Stomach smooth muscle (tissue), 2 donors: ENCODE measurements around the gene AP4M1.

ENCODE experiments used
- H3K27ac ChIP-seq: one replicate; pipeline ENCODE4 v1.7.0; 2013; ENCODE audit warnings: mild to moderate bottlenecking, low read length, inconsistent platforms
- H3K27me3 ChIP-seq, 2 donors: one replicate each; pipeline ENCODE4 v1.7.0; 2013; ENCODE audit warnings: low read length in 2 of 2; ENCODE audit not compliant: insufficient read depth in 2 of 2, control insufficient read depth in 1 of 2
- H3K36me3 ChIP-seq, 2 donors: one replicate each; pipeline ENCODE4 v1.7.0; 2013; ENCODE audit warnings: low read length in 2 of 2; ENCODE audit not compliant: control insufficient read depth in 2 of 2, insufficient read depth in 2 of 2
- H3K4me1 ChIP-seq: one replicate; pipeline ENCODE4 v1.7.0; 2013; ENCODE audit warnings: low read length; ENCODE audit not compliant: control insufficient read depth, insufficient read depth
- H3K4me3 ChIP-seq, 2 donors: one replicate each; pipeline ENCODE4 v1.7.0; 2013; ENCODE audit warnings: low read length in 2 of 2
- H3K9ac ChIP-seq, 2 donors: one replicate each; pipeline ENCODE4 v1.7.0; 2013; ENCODE audit warnings: low read length in 2 of 2, mild to moderate bottlenecking in 1 of 2
- H3K9me3 ChIP-seq, 2 donors: one replicate each; pipeline ENCODE4 v1.7.0; 2013; ENCODE audit warnings: low read length in 2 of 2; ENCODE audit not compliant: control insufficient read depth in 2 of 2
- donor health status: healthy.
- donor health status: Pancreatic carcinoma.

The AP4M1 gene

DNA sequence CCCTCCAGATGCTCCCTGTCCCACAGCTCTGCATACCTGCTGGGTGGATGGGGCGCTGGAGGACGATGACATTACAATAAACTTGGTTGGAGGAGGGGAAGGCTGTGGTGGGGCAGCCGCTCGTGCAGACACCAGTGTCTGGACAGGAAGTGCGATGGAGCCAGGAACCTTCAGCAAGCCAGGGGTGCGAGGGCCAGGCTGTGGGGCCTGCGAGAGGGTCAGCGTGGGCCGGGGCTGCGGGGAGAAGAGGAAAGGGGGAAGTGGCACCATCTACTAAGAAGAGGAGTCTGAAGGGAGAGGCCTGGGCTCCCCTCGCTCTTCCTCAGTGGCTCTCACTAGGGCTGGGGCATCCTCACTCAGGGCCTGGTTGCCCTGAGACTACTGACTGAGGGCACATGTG, 6.4 kb downstream of the AP4M1 start:
- Histone ChIP-seq H3K4me1 (peaks cover under 1% of the 10 kb centered on the region), H3K4me3 (no peak overlapping the region), H3K9ac (no peak overlapping the region), H3K36me3 (peaks cover 28 to 57% of the 10 kb centered on the region in 2 donors), H3K27ac (no peak overlapping the region), H3K27me3 (no peaks in the 10 kb centered on the region), H3K9me3 (no peaks in the 10 kb centered on the region)

DNA sequence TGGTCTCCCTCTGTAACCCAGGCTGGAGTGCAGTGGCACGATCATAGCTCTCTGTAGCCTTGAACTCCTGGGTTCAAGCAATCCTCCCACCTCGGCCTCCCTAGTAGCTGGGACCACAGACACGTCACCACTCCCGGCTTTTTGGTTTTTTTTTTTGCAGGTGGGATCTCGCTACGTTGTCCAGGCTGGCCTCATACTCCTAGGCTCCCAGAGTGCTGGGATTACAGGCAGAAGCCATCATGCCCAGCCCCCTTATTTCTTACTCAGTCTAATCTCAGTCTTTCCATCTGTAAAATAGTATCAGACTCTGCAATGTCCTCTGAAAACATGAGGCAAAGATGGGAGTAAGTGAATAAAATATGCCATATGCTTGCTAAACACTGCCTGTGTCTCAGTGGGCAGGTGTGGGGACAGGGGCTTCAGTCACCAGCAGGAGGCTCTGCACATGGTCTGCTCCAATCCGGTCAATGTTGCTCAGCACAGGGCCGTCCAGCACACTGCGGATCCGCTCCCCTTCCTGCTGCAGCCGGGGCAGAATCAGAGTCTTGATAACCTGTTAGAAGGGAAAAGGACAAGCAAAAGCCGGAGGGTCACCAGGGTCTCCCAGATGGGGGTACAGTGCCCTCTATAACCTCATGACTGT, 8.2 kb downstream of the AP4M1 start:
- H3K9ac ChIP-seq: no peak overlapping the region

DNA sequence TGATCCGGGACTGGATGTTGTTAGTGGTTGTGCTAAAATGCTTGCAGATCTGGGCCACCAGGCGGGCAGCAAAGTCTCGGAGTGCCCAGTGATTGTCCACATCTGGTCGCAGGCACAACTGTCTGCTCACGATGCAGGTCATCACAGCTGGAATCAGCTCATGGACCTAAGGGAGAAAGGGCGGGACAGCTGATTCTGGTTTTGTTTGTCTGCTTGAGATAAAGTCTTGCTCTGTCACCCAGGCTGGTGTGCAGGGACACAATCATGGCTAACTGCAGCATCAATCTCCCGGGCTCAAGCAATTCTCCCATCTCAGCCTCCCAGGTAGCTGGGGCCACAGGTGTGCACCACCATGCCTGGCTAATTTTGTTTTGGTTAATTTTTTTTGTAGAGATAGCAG, 9.7 kb downstream of the AP4M1 start:
- H3K27me3 ChIP-seq: no peaks in the 10 kb centered on the region
- H3K36me3 ChIP-seq: peaks cover 22 to 45% of the 10 kb centered on the region in 2 donors
- H3K4me3 ChIP-seq: no peak overlapping the region
- H3K27ac ChIP-seq: no peak overlapping the region
- H3K9me3 ChIP-seq: no peaks in the 10 kb centered on the region
- no peak overlapping the region for H3K9ac ChIP-seq
- no peaks in the 10 kb centered on the region for H3K4me1 ChIP-seq

More for the DNA sequence above, 8.2 kb downstream of the AP4M1 start:
- Histone ChIP-seq H3K9me3 (no peaks in the 10 kb centered on the region), H3K4me3 (no peak overlapping the region), H3K27ac (no peak overlapping the region), H3K27me3 (no peaks in the 10 kb centered on the region), H3K4me1 (no peaks in the 10 kb centered on the region), H3K36me3 (peaks cover 29 to 54% of the 10 kb centered on the region in 2 donors)

DNA sequence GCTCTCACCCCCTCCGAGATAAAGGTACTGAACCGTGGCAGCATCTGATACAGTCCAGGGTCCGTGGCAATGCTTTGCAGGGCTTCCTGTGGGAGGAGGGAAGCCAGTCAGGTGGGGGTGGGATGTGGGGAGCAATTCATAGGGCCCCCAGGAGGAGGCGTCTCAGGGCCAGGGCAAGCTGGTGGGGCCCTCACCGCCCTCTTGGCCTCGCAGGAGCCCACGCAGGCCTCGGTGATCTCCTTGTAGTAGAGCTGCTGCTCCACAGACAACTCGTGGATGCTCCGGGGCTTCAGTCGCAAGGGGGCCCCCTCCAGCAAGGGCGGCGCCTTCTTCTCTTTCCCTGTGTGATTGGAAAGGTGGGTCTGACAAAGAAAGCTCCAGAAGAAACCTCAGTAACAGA, 10.5 kb downstream of the AP4M1 start:
- H3K36me3 ChIP-seq: peaks cover 21 to 40% of the 10 kb centered on the region in 2 donors
- no peak overlapping the region for H3K4me3 ChIP-seq
- H3K27me3 ChIP-seq: no peaks in the 10 kb centered on the region
- H3K4me1 ChIP-seq: no peaks in the 10 kb centered on the region
- no peak overlapping the region for H3K9ac ChIP-seq
- no peak overlapping the region for H3K27ac ChIP-seq
- H3K9me3 ChIP-seq: no peaks in the 10 kb centered on the region

DNA sequence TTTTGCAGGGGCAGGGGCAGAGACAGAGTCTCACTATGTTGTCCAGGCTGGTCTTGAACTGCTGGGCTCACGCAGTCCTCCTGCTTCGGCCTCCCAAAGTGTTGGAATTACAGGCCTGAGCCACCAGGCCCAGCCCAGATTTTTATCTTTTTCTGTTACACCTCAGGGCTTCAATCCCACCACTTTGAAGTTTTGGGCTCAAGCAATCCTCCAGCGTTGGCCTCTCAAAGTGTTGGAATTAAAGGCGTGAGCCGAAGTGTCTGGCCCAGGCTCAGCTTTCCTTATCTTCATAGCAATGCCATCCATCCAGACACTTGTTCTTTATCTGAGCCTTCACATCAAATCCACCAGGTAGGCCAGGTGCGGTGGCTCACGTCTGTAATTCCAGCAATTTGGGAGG, 13.6 kb downstream of the AP4M1 start:
- Histone ChIP-seq H3K27ac (no peak overlapping the region), H3K9me3 (no peaks in the 10 kb centered on the region), H3K36me3 (peaks cover 13 to 21% of the 10 kb centered on the region in 2 donors), H3K9ac (no peak overlapping the region), H3K4me1 (peaks cover 9% of the 10 kb centered on the region), H3K4me3 (no peak overlapping the region), H3K27me3 (no peaks in the 10 kb centered on the region)

DNA sequence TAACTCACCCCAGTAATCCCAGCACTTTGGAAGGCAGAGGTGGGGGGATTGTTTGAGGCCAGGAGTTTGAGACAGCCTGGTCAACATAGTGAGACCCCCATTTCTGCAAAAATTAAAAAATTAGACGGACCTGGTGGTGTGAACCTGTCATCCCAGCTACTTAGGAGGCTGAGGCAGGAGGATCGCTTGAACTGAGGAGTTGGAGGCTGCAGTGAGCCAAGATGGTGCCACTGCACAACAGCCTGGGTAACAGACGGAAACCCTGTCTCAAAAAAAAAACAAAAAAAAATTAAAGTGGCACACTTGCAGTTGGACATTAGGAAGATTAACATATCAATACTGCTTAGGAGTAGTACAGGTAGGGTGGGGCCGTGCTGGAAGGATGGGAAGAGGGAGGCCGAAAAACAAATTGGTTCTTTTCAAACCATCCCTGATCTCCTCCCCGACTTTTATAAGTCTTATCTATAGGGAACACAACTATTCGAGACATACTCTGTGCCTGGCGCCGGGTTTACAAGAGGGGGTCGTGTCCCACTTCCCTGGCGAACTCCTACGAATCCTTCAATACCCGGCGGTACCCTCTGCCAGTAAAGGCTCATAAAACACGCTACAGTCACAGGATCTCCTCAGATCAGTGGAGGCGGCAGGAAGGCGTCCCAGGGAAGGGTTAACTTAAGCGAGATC, 17.1 kb downstream of the AP4M1 start:
- Histone ChIP-seq H3K36me3 (peaks cover 4 to 5% of the 10 kb centered on the region in 2 donors), H3K4me3 (peak overlapping the region; percentile 84 to 97), H3K27ac (peak overlapping the region; percentile 82), H3K4me1 (peaks cover 24% of the 10 kb centered on the region), H3K9me3 (no peaks in the 10 kb centered on the region), H3K27me3 (no peaks in the 10 kb centered on the region), H3K9ac (peak overlapping the region; percentile 75 to 86)

DNA sequence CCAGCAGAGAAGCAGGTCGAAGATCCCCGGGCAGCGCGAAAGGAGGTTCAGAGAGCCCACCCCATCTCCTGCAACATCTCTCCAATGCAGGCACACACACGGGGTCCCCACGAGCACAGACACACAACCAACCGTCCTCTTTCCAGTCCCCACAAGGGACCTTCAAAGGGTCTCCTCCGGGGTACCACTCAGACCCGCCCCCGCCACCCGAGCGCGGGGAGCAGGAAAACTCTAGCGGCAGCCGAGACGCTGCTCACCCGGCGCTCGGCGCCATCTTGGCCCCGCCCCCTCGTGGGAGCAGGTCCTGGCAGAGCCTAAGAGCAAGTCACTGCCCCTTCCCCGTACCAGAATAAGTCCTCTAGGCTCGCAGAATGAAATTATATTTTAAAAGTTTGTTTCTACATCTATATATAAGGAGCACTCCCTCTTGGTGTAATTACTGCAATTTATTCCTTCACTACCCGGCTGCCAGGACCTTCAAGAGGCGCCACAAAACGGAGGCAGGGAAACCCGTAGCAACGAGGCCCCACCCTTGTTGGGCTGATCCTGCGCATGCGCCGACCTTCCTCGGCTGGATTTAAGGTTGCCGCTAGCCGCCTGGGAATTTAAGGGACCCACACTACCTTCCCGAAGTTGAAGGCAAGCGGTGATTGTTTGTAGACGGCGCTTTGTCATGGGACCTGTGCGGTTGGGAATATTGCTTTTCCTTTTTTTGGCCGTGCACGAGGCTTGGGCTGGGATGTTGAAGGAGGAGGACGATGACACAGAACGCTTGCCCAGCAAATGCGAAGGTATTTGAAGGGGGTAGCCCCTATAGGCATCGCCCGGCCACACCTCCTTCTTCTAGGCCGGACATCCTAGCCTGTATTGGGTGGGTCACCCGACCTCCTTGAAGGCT, 17.9 kb downstream of the AP4M1 start, which contains the start of the genes CNPY4 and TAF6:
TSS of gene CNPY4 (plus strand) at position 563 of the 898 bp plus-strand sequence. CDS start at position 674, 111 bp downstream.
TSS of gene TAF6 (minus strand) at position 287 of the 898 bp plus-strand sequence. CDS start 5,149 bp downstream, outside the sequence.
- H3K9me3 ChIP-seq: no peaks in the 10 kb centered on the region
- H3K36me3 ChIP-seq: peaks cover 2 to 3% of the 10 kb centered on the region in 2 donors
- H3K27me3 ChIP-seq: no peaks in the 10 kb centered on the region
- H3K4me1 ChIP-seq: peaks cover 24% of the 10 kb centered on the region
- H3K9ac ChIP-seq: peak within 1 kb of the TSS; percentile 75 to 86
- peak within 1 kb of the TSS; percentile 82 for H3K27ac ChIP-seq
- H3K4me3 ChIP-seq: peak within 1 kb of the TSS; percentile 84 to 97

DNA sequence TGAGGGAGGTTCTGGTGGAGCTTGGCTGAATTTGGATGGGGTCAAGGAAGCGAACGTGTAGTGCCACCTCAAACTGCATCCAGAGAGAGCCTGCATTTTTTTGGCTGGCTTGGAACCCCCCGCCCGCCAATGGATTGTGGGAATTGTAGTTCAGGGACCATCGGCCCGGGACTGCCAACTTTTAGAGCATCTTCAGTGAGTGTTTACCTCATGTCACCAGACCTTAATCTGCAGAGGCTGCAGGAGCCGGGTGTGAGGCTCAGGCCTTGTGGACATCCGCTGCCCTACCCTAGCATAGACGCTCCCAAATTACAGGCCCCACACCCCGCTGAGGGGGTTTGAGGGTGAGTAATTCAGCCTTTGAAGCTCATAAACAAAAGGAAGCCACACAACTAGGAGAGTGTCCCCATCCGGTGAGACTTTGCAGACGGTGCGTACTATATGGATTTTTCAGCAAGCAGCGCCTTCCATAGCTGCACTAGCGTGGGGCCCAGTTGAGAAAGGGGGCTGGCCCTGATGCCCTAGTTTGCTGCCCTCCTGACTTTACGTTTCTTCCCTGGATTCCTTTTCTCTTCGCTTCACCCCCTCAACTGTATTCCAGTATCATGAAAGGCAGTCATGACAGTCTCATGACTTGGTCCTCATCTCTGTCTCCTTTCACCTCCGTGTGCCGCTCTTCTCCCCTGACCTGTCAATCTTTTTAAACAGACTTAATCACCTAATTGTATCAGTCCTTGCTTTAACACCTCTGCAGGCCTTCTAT, 18.7 kb downstream of the AP4M1 start:
- peaks cover 2 to 7% of the 10 kb centered on the region in 2 donors for H3K36me3 ChIP-seq
- no peaks in the 10 kb centered on the region for H3K27me3 ChIP-seq
- H3K9ac ChIP-seq: peak overlapping the region; percentile 75 to 80
- peak overlapping the region; percentile 82 for H3K27ac ChIP-seq
- peaks cover 24% of the 10 kb centered on the region for H3K4me1 ChIP-seq
- no peaks in the 10 kb centered on the region for H3K9me3 ChIP-seq
- peak overlapping the region; percentile 84 to 97 for H3K4me3 ChIP-seq

DNA sequence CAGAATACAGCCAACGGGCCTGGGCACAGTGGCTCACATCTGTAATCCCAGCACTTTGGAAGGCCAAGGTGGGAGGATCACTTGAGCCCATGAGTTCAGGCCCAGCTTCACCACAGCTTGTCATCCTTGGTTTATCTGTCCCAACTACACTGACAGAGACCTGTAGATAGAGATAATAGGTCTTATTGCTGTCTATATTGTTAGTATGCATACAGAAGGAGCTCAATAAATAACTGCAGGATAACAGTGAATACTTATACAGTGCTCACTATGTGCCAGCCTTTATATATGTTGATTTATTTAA, 19.2 kb downstream of the AP4M1 start:
- Histone ChIP-seq H3K27me3 (no peaks in the 10 kb centered on the region), H3K9ac (peak overlapping the region in 1 of 2 donors; percentile 21), H3K27ac (peak overlapping the region; percentile 82), H3K36me3 (peaks cover 2 to 7% of the 10 kb centered on the region in 2 donors), H3K9me3 (no peaks in the 10 kb centered on the region), H3K4me1 (peaks cover 28% of the 10 kb centered on the region), H3K4me3 (peak overlapping the region; percentile 84 to 97)

DNA sequence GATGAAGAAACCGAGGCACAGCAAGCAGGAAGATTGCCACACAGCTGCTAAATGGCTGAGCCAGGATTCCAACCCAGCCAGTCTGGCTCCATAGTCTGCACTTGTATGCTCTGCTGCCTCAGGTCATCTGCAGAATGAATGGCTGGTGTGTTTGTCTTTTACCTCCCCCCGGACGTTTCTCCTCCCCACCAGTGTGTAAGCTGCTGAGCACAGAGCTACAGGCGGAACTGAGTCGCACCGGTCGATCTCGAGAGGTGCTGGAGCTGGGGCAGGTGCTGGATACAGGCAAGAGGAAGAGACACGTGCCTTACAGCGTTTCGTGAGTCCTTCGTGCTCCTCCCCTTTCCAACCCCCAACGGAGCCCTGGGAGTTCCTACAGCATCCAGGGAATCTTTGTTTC, 20.6 kb downstream of the AP4M1 start:
- H3K27ac ChIP-seq: no peak overlapping the region
- peaks cover 2 to 7% of the 10 kb centered on the region in 2 donors for H3K36me3 ChIP-seq
- H3K9ac ChIP-seq: no peak overlapping the region
- peaks cover 36% of the 10 kb centered on the region for H3K4me1 ChIP-seq
- H3K4me3 ChIP-seq: no peak overlapping the region
- no peaks in the 10 kb centered on the region for H3K9me3 ChIP-seq
- H3K27me3 ChIP-seq: no peaks in the 10 kb centered on the region
